Body of pancreas (tissue), 4 donors: ENCODE results near the gene TTLL1.

ENCODE experiments used
- CTCF ChIP-seq, 7 experiments: fragments of 450-650 bp in 4 of 7; fragments of 200-600 bp in 3 of 7; sonication (generic) in 3 of 7; IDR thresholded peaks; one replicate each; pipeline ENCODE4 v1.5.1; 2016 to 2019; ENCODE audit warnings: antibody characterized with exemption in 7 of 7
- POLR2A ChIP-seq, 3 donors: fragments of 450-650 bp; IDR thresholded peaks; one replicate each; pipeline ENCODE4 v1.6.1; 2016; ENCODE audit warnings: antibody characterized with exemption in 3 of 3, mild to moderate bottlenecking in 2 of 3

- TF ChIP-seq CTCF (IDR thresholded peaks at IDR 0.05) (no peak), POLR2A (IDR thresholded peaks at IDR 0.05) (no peak)
Measured at GRCh38 chr22:42992886-42993479, 96.2 kb downstream of the TTLL1 start.
